ENCODE data around the gene PHACTR3.

The PHACTR3 gene

GRCh38 chr20:59804871-59805665 lies 200.7 kb downstream of the PHACTR3 start:
- no peak for TF ChIP-seq CTCF (IDR thresholded peaks at IDR 0.05)

DNA sequence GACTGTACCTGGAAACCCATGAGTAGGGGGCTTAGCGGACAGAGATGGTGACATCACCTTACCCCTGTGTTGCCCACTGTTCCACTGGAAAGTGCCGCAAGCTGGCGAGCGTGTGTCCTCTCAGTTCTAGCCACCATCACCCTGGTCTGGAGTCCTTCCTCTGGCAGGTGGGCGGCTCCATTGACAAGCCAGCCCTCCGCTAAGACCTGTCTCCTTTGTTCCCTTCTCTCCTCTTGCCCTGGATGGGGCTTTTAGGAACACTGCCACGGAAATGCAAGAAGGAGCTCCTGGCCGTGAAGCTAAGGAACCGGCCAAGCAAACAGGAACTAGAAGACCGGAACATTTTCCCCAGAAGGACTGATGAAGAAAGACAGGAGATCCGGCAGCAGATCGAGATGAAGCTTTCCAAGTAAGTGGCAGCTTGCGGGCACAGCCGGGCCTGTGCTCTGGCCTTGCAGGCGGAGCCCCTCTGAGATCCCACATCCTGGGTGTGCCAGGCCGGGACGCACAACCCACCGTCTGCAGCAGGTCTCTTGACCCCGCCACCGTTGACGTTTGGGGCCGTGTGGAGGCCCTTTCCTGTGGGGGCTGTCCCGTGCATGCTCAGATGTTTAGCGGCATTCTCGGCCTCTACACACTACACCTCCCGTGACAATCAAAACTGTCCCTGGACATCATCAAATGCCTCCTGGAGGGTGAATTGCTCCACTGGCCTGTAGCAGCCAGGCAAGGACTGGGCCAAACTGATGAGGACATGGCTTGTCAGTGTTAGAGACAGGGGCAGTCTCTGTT lies 201.6 kb downstream of the PHACTR3 start:
- TF ChIP-seq CTCF (IDR thresholded peaks at IDR 0.05), result no peak

DNA sequence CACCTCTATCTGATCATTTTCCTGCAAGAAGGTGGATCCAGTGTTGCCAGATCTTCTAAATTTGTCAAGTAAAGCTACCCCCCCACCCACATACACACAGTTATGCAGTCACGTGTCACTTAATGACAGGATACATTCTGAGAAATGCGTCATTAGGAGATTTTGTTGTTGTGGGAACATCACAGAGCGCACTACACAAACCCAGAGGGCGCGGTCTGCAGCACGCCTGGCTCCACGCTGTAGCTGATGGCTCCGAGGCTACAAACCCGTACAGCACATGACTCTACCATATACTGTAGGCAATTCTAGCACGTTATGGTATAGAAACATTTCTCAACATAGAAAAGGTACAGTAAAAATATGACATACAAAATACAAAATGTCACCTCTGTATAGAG lies 202.2 kb downstream of the PHACTR3 start:
- TF ChIP-seq CTCF (IDR thresholded peaks at IDR 0.05), result no peak

- no peak for TF ChIP-seq CTCF (IDR thresholded peaks at IDR 0.05)
Measured at GRCh38 chr20:59807909-59808728, 203.8 kb downstream of the PHACTR3 start.

DNA sequence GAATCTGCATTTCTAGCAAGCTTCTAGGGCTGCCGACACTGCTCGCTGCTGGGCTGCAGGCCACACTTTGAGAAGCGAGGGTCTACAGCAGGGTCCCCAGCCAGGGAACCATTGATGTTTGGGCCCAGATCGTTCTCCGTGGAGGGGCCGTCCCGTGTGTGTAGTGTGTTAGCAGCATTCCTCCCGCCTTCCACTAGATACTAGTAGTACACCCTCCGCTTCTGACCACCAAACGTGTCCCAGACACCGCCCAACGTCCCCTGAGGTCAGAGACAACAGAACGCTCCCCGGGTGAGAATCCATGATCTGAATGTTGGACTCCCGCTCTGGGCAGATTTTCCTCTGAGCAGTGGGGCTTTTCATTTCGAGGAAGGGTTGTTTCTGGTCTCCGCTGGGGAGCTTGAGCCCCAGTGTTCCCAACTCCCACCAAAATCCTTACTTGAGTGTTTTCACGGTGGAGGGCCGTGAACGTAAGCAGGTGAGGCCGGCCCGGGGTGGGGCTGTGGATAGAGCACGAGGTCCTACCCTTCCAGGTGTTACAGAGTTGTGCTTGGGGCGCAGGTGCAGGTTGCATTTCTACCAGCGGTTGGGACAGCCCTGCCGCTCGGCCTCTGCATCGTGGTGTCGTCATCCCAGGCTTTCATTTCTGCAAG lies 204.5 kb downstream of the PHACTR3 start:
- TF ChIP-seq CTCF (IDR thresholded peaks at IDR 0.05), result no peak

- TF ChIP-seq CTCF (IDR thresholded peaks at IDR 0.05), result no peak
Measured at GRCh38 chr20:59809630-59810448, 205.5 kb downstream of the PHACTR3 start.

All from LNCAP (cell line).